Activated CD4-positive, alpha-beta T cell treated with anti-CD3 and anti-CD28 coated beads for 36 hours (primary cell): ENCODE results near the gene TMEM14A. TPM values are rescaled to one million over a fixed set of nuclear protein-coding genes. Genes with fewer than 3 reads are reported as not detected.

ENCODE experiments used
- ATAC-seq: fragments of 200-7000 bp; cut with Tn5 transposase; one replicate; pipeline ENCODE4 v1.10.0; 2021; ENCODE audit warnings: mild to moderate bottlenecking, moderate library complexity
- CTCF ChIA-PET: fragments of 350-600 bp; sonication (Branson Sonifier 250); formaldehyde crosslinking; loops from one replicate; lab custom pipeline; 2021; ENCODE audit warnings: antibody characterized with exemption; lab: Charles Lee
- POLR2A ChIA-PET: fragments of 350-600 bp; sonication (Branson Sonifier 250); formaldehyde crosslinking; loops from one replicate; lab custom pipeline; 2021; ENCODE audit warnings: antibody characterized with exemption, inconsistent platforms; lab: Charles Lee
- DNase-seq: peaks from one replicate; pipeline ENCODE4 v3.0.0-alpha.2; 2020
- H3K27ac Mint-ChIP-seq: one replicate; pipeline ENCODE4 v1.8.0; 2021; ENCODE audit warnings: mixed read lengths
- H3K27me3 Mint-ChIP-seq: one replicate; pipeline ENCODE4 v1.8.0; 2021; ENCODE audit warnings: mixed read lengths
- H3K36me3 Mint-ChIP-seq: one replicate; pipeline ENCODE4 v1.8.0; 2021; ENCODE audit warnings: low read depth, mixed read lengths
- H3K4me1 Mint-ChIP-seq: one replicate; pipeline ENCODE4 v1.8.0; 2021; ENCODE audit warnings: mixed read lengths
- H3K4me3 Mint-ChIP-seq: one replicate; pipeline ENCODE4 v1.8.0; 2021; ENCODE audit warnings: mild to moderate bottlenecking, moderate library complexity, mixed read lengths
- H3K9me3 Mint-ChIP-seq: one replicate; pipeline ENCODE4 v1.8.0; 2021; ENCODE audit warnings: low read depth, mixed read lengths
- intact Hi-C, 2 experiments: fragments of 100-400 bp; cut with DNase I in 1 of 2; cut with micrococcal nuclease in 1 of 2; formaldehyde crosslinking; loops; one replicate each; pipeline versions ENCODE4 v1.14.2 to v1.15.1; 2022 to 2024; cut with DNase I, micrococcal nuclease
- total RNA-seq, 2 experiments: library from RNA; stranded (reverse); gene quantifications; one replicate each; pipeline ENCODE4 v1.2.3, GENCODE V29; 2021

TMEM14A gene
- total RNA-seq, 2 experiments from 2014 or later = 10.4 to 18.8 TPM

DNA sequence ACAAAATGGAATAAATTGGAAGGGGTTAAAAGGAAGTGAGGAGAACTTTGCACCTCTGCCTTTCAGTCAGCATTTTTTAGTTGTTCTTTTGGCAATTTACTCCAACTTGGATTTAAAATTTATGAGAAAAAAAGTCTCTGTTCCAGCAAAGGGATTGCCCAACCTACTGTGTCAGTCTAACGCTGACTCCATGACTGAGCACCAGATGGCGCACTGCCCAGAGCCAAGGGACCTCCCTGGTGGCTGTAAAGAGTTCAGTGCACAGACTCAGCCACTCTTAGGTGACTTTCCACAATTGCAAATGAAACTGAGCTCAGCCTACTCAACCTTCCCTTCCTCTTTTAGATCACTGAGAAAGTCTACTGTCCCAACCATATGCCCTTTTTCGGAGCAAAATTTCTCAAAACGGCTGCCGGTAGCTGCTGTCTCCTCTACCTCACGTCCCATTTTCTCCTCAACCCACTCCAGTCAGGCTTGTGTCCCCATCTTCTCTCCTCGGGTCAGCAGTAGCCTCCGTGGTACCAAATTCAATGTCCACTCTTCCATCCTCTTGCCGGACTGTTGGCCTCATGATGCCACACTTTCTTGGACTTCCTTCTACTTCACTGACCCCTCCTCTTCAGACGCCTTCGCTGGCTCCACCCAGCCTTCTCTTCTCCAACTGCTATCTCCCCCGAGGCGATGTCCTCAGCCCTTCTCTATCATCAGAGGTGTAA, 53.7 kb downstream of the TMEM14A start:
- H3K4me3 Mint-ChIP-seq = no peak overlapping the region
- no peaks in the 10 kb centered on the region for H3K4me1 Mint-ChIP-seq
- no peak overlapping the region for H3K27ac Mint-ChIP-seq
- H3K27me3 Mint-ChIP-seq = peaks cover 2% of the 10 kb centered on the region
- ATAC-seq (peak; percentile 95), DNase-seq (peak; percentile 82)
- intact Hi-C loops = loop anchor here in 1 of 2 experiments (10.0 kb wide), 1 partner anchor 760 kb away; no protein-coding TSS in a partner anchor
- H3K36me3 Mint-ChIP-seq = no peaks in the 10 kb centered on the region
- ChIA-PET CTCF (interaction anchor here (0.5 to 2.9 kb wide), 7 partner anchors 9 to 552 kb away, joined by 3 to 15 read pairs (median 4); no protein-coding TSS in a partner anchor), POLR2A (no interaction called here)
- no peaks in the 10 kb centered on the region for H3K9me3 Mint-ChIP-seq

GRCh38 chr6:52725143-52725534, 54.2 kb downstream of the TMEM14A start:
- Mint-ChIP-seq H3K4me1 (no peaks in the 10 kb centered on the region), H3K36me3 (no peaks in the 10 kb centered on the region), H3K4me3 (no peak overlapping the region), H3K27ac (no peak overlapping the region), H3K27me3 (peaks cover 2% of the 10 kb centered on the region), H3K9me3 (no peaks in the 10 kb centered on the region)
- CTCF ChIA-PET = interaction anchor here (0.5 to 2.9 kb wide), 6 partner anchors 9 to 552 kb away, joined by 3 to 15 read pairs (median 4); no protein-coding TSS in a partner anchor
- POLR2A ChIA-PET = no interaction called here
- no peak for ATAC-seq
- intact Hi-C loops = loop anchor here in 1 of 2 experiments (10.0 kb wide), 1 partner anchor 760 kb away; no protein-coding TSS in a partner anchor
- DNase-seq = no peak

GRCh38 chr6:52725535-52726192, 54.8 kb downstream of the TMEM14A start:
- no peak for ATAC-seq
- intact Hi-C loops = loop anchor here in 1 of 2 experiments (10.0 kb wide), 1 partner anchor 759 kb away; no protein-coding TSS in a partner anchor
- Mint-ChIP-seq H3K36me3 (no peaks in the 10 kb centered on the region), H3K4me1 (no peaks in the 10 kb centered on the region), H3K9me3 (no peaks in the 10 kb centered on the region), H3K4me3 (no peak overlapping the region), H3K27me3 (peaks cover 2% of the 10 kb centered on the region), H3K27ac (no peak overlapping the region)
- CTCF ChIA-PET = interaction anchor here (1.3 to 2.9 kb wide), 2 partner anchors 9 to 14 kb away, joined by 4 to 15 read pairs; no protein-coding TSS in a partner anchor
- POLR2A ChIA-PET = no interaction called here
- DNase-seq = no peak

- intact Hi-C loops = loop anchor here in 1 of 2 experiments (10.0 kb wide), 1 partner anchor 759 kb away; no protein-coding TSS in a partner anchor
- ATAC-seq = no peak
- Mint-ChIP-seq H3K27me3 (peaks cover 2% of the 10 kb centered on the region), H3K36me3 (no peaks in the 10 kb centered on the region), H3K9me3 (no peaks in the 10 kb centered on the region), H3K4me3 (no peak overlapping the region), H3K4me1 (no peaks in the 10 kb centered on the region), H3K27ac (no peak overlapping the region)
- DNase-seq = no peak
- CTCF ChIA-PET = interaction anchor here (0.8 kb wide), 1 partner anchor 26 kb away, joined by 3 read pairs; no protein-coding TSS in a partner anchor
- POLR2A ChIA-PET = no interaction called here
These were observed 55.3 kb downstream of the TMEM14A start for GRCh38 chr6:52726193-52726542.

DNA sequence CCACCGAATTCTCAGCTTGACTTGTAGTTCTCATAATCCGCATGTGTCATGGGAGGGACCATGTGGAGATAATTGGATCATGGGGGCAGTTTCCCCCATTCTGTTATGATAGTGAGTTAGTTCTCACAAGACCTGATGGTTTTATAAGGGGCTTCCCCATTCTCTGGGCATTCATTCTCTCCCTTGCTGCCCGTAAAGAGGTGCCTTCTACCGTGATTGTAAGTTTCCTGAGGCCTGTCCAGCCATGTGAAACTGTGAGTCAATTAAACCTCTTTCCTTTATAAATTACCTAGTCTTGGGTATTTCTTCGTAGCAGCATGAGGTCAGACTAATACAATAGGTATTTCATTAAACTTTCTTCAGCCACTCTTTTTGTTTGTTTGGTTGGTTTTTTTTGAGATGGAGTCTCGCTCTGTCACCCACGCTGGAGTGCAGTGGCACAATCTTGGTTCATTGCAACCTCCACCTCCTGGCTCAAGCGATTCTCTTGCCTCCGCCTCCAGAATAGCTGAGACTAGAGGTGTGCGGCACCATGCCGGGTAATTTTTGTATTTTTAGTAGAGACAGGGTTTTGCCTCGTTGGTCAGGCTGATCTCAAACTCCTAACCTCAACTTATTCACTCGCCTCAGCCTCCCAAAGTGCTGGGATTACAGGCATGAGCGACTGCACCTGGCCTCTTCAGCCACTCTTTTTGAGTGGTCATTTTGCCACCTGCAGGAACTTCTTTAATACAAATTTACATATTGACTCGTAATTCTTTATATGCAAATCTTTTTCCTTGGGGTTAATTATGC, 56.0 kb downstream of the TMEM14A start:
- CTCF ChIA-PET = interaction anchor here (0.8 kb wide), 1 partner anchor 27 kb away, joined by 3 read pairs; no protein-coding TSS in a partner anchor
- no peak for ATAC-seq

GRCh38 chr6:52727908-52728307, 57.0 kb downstream of the TMEM14A start:
- CTCF ChIA-PET = interaction anchor here (1.1 kb wide), 1 partner anchor 65 kb away, joined by 3 read pairs; no protein-coding TSS in a partner anchor
- Mint-ChIP-seq H3K36me3 (no peaks in the 10 kb centered on the region), H3K27ac (no peak overlapping the region), H3K4me1 (no peaks in the 10 kb centered on the region), H3K27me3 (no peaks in the 10 kb centered on the region), H3K4me3 (no peak overlapping the region), H3K9me3 (no peaks in the 10 kb centered on the region)
- POLR2A ChIA-PET = no interaction called here
- DNase-seq (no peak), ATAC-seq (no peak)
- intact Hi-C loops = loop anchor here in 1 of 2 experiments (10.0 kb wide), 1 partner anchor 757 kb away; no protein-coding TSS in a partner anchor

More for the DNA sequence above, 56.0 kb downstream of the TMEM14A start:
- DNase-seq = no peak
- POLR2A ChIA-PET = no interaction called here
- no peak overlapping the region for H3K4me3 Mint-ChIP-seq
- intact Hi-C loops = loop anchor here in 1 of 2 experiments (10.0 kb wide), 1 partner anchor 758 kb away; no protein-coding TSS in a partner anchor
- no peaks in the 10 kb centered on the region for H3K36me3 Mint-ChIP-seq
- no peaks in the 10 kb centered on the region for H3K27me3 Mint-ChIP-seq
- H3K4me1 Mint-ChIP-seq = no peaks in the 10 kb centered on the region
- H3K9me3 Mint-ChIP-seq = no peaks in the 10 kb centered on the region
- no peak overlapping the region for H3K27ac Mint-ChIP-seq

DNA sequence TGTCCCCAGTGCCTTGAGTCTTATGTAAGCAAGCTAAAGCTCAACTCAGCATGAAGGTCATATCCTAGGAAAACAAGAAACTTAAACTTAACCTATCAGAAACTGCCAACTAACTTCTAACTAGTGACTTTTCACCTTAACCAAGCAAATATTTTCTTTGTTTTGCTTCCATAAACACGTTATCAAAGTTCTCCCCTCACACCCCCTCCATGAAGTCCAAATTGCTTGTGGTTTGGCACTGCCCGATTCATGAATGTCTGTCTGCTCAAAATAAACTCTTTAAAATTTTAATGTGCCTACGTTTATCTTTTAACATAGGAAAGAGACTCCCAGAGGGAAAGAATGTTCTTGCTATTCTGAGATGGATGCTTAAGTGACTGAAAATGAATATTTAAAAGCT, 57.5 kb downstream of the TMEM14A start:
- Mint-ChIP-seq H3K9me3 (no peaks in the 10 kb centered on the region), H3K27ac (no peak overlapping the region), H3K36me3 (no peaks in the 10 kb centered on the region), H3K27me3 (no peaks in the 10 kb centered on the region), H3K4me3 (no peak overlapping the region), H3K4me1 (no peaks in the 10 kb centered on the region)
- ChIA-PET CTCF (interaction anchor here (0.6 to 1.1 kb wide), 2 partner anchors 12 to 66 kb away, joined by 3 read pairs; no protein-coding TSS in a partner anchor), POLR2A (no interaction called here)
- intact Hi-C loops = loop anchor here in 1 of 2 experiments (10.0 kb wide), 1 partner anchor 756 kb away; no protein-coding TSS in a partner anchor
- no peak for ATAC-seq
- DNase-seq = no peak

DNA sequence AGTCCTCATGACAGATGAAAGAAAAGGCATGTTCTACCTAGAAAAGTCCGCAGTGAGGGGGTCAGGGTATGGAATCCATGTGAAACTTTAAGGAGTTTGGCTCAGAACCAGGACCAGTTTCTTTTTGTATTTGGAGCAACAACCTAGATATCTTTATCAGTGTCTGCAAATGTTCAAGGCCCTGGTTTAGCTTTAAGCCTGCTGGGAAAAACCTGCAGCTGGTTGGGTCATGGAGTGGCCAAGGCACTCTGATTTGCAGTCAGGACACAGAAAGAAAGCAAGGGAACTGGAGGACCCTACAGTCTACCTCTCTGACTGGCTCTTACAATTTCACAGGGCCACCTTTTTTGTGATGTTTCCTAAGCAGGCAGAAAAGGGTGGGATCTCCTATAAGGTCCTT, 58.7 kb downstream of the TMEM14A start:
- no peak overlapping the region for H3K27ac Mint-ChIP-seq
- intact Hi-C loops = loop anchor here in 1 of 2 experiments (10.0 kb wide), 1 partner anchor 755 kb away; no protein-coding TSS in a partner anchor
- H3K9me3 Mint-ChIP-seq = no peaks in the 10 kb centered on the region
- no peaks in the 10 kb centered on the region for H3K27me3 Mint-ChIP-seq
- DNase-seq (no peak), ATAC-seq (no peak)
- no peaks in the 10 kb centered on the region for H3K4me1 Mint-ChIP-seq
- H3K36me3 Mint-ChIP-seq = no peaks in the 10 kb centered on the region
- H3K4me3 Mint-ChIP-seq = no peak overlapping the region
- ChIA-PET CTCF (no interaction called here), POLR2A (interaction anchor here (0.6 kb wide), 1 partner anchor 268 kb away, joined by 6 read pairs; no protein-coding TSS in a partner anchor)

- ATAC-seq = no peak
- H3K4me3 Mint-ChIP-seq = no peak overlapping the region
These were observed 60.8 kb downstream of the TMEM14A start for GRCh38 chr6:52731719-52732118.

GRCh38 chr6:52733172-52733571, 62.3 kb downstream of the TMEM14A start:
- no peak for DNase-seq
- ATAC-seq = no peak
- ChIA-PET CTCF (interaction anchor here (1.0 kb wide), 1 partner anchor 10 kb away, joined by 3 read pairs; no protein-coding TSS in a partner anchor), POLR2A (no interaction called here)
- H3K27me3 Mint-ChIP-seq = no peaks in the 10 kb centered on the region
- H3K4me1 Mint-ChIP-seq = no peaks in the 10 kb centered on the region
- H3K27ac Mint-ChIP-seq = no peak overlapping the region
- no peaks in the 10 kb centered on the region for H3K36me3 Mint-ChIP-seq
- H3K9me3 Mint-ChIP-seq = no peaks in the 10 kb centered on the region
- H3K4me3 Mint-ChIP-seq = no peak overlapping the region
- intact Hi-C loops = no loop called here

More at GRCh38 chr6:52731719-52732118, 60.8 kb downstream of the TMEM14A start:
- intact Hi-C loops = no loop called here
- no peaks in the 10 kb centered on the region for H3K27me3 Mint-ChIP-seq
- no peaks in the 10 kb centered on the region for H3K36me3 Mint-ChIP-seq
- no peaks in the 10 kb centered on the region for H3K9me3 Mint-ChIP-seq
- ChIA-PET POLR2A (no interaction called here), CTCF (interaction anchor here (0.7 to 0.8 kb wide), 3 partner anchors 151 to 1131 kb away, joined by 3 to 4 read pairs (median 3); no protein-coding TSS in a partner anchor)
- no peak for DNase-seq
- H3K4me1 Mint-ChIP-seq = no peaks in the 10 kb centered on the region
- no peak overlapping the region for H3K27ac Mint-ChIP-seq
